Measurements from ENCODE around the gene RASA3.

RASA3 gene

DNA sequence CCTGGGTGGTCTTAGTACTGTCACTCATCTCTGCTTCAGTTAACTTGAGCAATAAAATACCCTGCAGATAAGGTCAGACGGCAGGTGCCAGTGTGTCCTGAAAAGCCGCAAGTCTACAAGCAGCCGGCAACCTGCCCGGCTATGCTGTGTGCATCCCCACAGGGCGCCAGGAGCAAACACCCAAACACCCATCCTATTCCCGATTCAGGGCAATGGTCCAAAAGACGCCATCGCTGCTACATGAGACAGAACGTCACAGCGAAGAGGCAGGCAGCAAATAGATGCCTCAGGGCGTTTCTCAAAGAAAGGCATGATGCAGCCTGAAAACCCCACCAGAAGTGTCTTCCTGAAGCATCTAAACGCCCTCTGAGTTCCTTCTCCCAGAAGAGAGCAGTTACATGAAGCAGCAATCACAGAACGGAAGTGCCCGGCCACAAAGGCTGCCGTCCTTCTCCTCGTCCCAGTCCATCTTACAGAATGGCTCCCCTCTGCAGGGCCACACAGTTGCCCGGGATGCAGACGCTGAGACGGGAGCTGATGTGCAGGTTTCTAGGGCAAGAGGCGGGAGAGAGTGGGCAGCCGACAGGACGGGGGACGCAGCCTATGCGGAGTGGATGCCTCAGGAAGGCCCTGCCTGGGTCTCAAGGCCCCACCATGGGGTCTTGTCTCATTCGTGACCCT, 35.1 kb downstream of the RASA3 start:
- no peak for ATAC-seq (ENCODE audit: low read depth)
- TF ChIP-seq, protein P1, sequence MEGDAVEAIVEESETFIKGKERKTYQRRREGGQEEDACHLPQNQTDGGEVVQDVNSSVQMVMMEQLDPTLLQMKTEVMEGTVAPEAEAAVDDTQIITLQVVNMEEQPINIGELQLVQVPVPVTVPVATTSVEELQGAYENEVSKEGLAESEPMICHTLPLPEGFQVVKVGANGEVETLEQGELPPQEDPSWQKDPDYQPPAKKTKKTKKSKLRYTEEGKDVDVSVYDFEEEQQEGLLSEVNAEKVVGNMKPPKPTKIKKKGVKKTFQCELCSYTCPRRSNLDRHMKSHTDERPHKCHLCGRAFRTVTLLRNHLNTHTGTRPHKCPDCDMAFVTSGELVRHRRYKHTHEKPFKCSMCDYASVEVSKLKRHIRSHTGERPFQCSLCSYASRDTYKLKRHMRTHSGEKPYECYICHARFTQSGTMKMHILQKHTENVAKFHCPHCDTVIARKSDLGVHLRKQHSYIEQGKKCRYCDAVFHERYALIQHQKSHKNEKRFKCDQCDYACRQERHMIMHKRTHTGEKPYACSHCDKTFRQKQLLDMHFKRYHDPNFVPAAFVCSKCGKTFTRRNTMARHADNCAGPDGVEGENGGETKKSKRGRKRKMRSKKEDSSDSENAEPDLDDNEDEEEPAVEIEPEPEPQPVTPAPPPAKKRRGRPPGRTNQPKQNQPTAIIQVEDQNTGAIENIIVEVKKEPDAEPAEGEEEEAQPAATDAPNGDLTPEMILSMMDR (IDR thresholded peaks at IDR 0.05; ENCODE audit: poor library complexity, severe bottlenecking): no peak
- peak; percentile 41 for DNase-seq (ENCODE audit: low spot score)
- no peaks in the 10 kb centered on the region for H3K27me3 ChIP-seq (ENCODE audit: insufficient read depth, poor library complexity, severe bottlenecking)
- no peaks in the 10 kb centered on the region for H3K4me1 ChIP-seq (ENCODE audit: insufficient read depth, poor library complexity, severe bottlenecking)
- no peak overlapping the region for H3K27ac ChIP-seq (ENCODE audit: poor library complexity, severe bottlenecking)
- no peaks in the 10 kb centered on the region for H3K36me3 ChIP-seq (ENCODE audit: low read depth)
- no peak overlapping the region for H3K4me3 ChIP-seq (ENCODE audit: severe bottlenecking)
- peaks cover 6% of the 10 kb centered on the region for H3K9me3 ChIP-seq (ENCODE audit: severe bottlenecking)

DNA sequence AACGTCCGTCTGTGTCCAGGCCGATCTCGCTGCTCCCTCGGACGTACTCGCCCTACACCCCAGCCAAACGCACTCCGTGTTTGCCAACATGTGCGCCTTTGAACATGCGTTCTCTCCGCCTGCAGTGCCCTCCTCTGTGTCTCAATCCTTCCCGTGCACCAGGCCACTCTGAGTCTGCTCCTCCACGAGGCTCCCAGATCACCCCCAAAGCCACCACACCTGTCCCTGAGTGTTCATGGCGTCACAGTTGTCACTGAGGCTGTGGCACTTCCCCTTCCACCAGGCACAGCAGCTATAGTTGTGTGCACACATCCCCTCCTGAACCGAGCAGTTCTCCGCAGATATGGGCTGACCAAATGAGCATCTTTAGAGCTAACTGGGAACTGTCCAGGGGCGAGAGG, 35.6 kb downstream of the RASA3 start:
- TF ChIP-seq, protein P1 (IDR thresholded peaks at IDR 0.05; ENCODE audit: poor library complexity, severe bottlenecking): no peak
- H3K9me3 ChIP-seq (ENCODE audit: severe bottlenecking): peaks cover 6% of the 10 kb centered on the region
- H3K27ac ChIP-seq (ENCODE audit: poor library complexity, severe bottlenecking): no peak overlapping the region
- no peaks in the 10 kb centered on the region for H3K27me3 ChIP-seq (ENCODE audit: insufficient read depth, poor library complexity, severe bottlenecking)
- DNase-seq (ENCODE audit: low spot score) (peak; percentile 49), ATAC-seq (ENCODE audit: low read depth) (no peak)
- no peaks in the 10 kb centered on the region for H3K36me3 ChIP-seq (ENCODE audit: low read depth)
- no peaks in the 10 kb centered on the region for H3K4me1 ChIP-seq (ENCODE audit: insufficient read depth, poor library complexity, severe bottlenecking)
- no peak overlapping the region for H3K4me3 ChIP-seq (ENCODE audit: severe bottlenecking)

DNA sequence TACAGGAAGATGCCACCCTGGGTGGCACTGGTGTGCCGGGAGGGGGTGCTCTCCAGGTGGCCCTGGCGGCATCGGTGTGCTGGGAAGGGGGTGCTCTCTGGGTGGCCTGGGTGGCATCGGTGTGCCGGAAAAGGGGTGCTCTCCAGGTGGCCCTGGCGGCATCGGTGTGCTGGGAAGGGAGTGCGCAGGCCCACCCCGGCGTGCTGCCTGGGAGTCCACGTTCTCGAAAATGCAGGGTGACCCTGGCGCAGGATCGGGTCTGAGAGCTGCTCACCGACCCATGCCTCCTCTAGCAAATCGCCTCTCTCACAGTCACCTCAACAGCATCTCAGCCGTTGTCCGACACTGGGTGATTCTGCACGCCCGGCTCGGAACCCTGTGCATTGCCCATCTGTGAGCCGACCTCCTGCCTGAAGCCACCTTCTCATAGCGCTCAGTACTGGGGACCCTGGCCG, 36.4 kb downstream of the RASA3 start:
- Histone ChIP-seq H3K4me3 (ENCODE audit: severe bottlenecking) (no peak overlapping the region), H3K36me3 (ENCODE audit: low read depth) (no peaks in the 10 kb centered on the region), H3K9me3 (ENCODE audit: severe bottlenecking) (peaks cover 13% of the 10 kb centered on the region), H3K27me3 (ENCODE audit: insufficient read depth, poor library complexity, severe bottlenecking) (no peaks in the 10 kb centered on the region), H3K4me1 (ENCODE audit: insufficient read depth, poor library complexity, severe bottlenecking) (no peaks in the 10 kb centered on the region), H3K27ac (ENCODE audit: poor library complexity, severe bottlenecking) (no peak overlapping the region)
- DNase-seq (ENCODE audit: low spot score) (peak; percentile 42), ATAC-seq (ENCODE audit: low read depth) (no peak)
- TF ChIP-seq, protein P1 (IDR thresholded peaks at IDR 0.05; ENCODE audit: poor library complexity, severe bottlenecking): no peak

GRCh38 chr13:114095486-114095885, 36.9 kb downstream of the RASA3 start:
- no peak for ATAC-seq (ENCODE audit: low read depth)
- peak; percentile 15 for DNase-seq (ENCODE audit: low spot score)
- Histone ChIP-seq H3K36me3 (ENCODE audit: low read depth) (no peaks in the 10 kb centered on the region), H3K27ac (ENCODE audit: poor library complexity, severe bottlenecking) (no peak overlapping the region), H3K4me3 (ENCODE audit: severe bottlenecking) (no peak overlapping the region), H3K27me3 (ENCODE audit: insufficient read depth, poor library complexity, severe bottlenecking) (no peaks in the 10 kb centered on the region), H3K9me3 (ENCODE audit: severe bottlenecking) (peaks cover 14% of the 10 kb centered on the region), H3K4me1 (ENCODE audit: insufficient read depth, poor library complexity, severe bottlenecking) (no peaks in the 10 kb centered on the region)
- TF ChIP-seq, protein P1 (IDR thresholded peaks at IDR 0.05; ENCODE audit: poor library complexity, severe bottlenecking): no peak

DNA sequence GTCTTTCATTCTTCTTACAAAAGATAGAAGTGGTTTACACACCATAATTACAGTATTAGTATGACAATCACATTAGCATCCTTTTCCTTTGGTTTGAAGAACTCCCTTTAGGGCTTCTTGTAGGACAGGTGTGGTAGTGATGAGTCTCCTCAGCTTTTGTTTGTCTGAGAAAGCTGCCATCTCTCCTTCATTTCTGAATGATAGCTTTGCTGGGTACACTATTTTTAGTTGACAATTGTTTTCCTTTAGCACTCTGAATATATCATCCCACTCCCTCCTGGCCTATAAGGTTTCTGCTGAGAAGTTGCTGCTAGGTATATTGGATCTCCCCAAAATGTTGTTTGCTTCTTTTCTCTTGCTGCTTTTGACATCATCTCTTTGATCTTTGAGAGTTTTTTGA, 39.3 kb downstream of the RASA3 start:
- Histone ChIP-seq H3K36me3 (ENCODE audit: low read depth) (no peaks in the 10 kb centered on the region), H3K9me3 (ENCODE audit: severe bottlenecking) (peaks cover 14% of the 10 kb centered on the region), H3K4me1 (ENCODE audit: insufficient read depth, poor library complexity, severe bottlenecking) (no peaks in the 10 kb centered on the region), H3K27ac (ENCODE audit: poor library complexity, severe bottlenecking) (no peak overlapping the region), H3K27me3 (ENCODE audit: insufficient read depth, poor library complexity, severe bottlenecking) (no peaks in the 10 kb centered on the region), H3K4me3 (ENCODE audit: severe bottlenecking) (no peak overlapping the region)
- no peak for ATAC-seq (ENCODE audit: low read depth)
- DNase-seq (ENCODE audit: low spot score): no peak
- TF ChIP-seq, protein P1 (IDR thresholded peaks at IDR 0.05; ENCODE audit: poor library complexity, severe bottlenecking): no peak

Measured in RWPE2 (cell line).